ENCODE data around the gene ANAPC4. TPM values are rescaled to one million over a fixed set of nuclear protein-coding genes. Genes with fewer than 3 reads are reported as not detected.

Gene ANAPC4
- total RNA-seq, 1 donor from 2014 or later, result 17.7 TPM

DNA sequence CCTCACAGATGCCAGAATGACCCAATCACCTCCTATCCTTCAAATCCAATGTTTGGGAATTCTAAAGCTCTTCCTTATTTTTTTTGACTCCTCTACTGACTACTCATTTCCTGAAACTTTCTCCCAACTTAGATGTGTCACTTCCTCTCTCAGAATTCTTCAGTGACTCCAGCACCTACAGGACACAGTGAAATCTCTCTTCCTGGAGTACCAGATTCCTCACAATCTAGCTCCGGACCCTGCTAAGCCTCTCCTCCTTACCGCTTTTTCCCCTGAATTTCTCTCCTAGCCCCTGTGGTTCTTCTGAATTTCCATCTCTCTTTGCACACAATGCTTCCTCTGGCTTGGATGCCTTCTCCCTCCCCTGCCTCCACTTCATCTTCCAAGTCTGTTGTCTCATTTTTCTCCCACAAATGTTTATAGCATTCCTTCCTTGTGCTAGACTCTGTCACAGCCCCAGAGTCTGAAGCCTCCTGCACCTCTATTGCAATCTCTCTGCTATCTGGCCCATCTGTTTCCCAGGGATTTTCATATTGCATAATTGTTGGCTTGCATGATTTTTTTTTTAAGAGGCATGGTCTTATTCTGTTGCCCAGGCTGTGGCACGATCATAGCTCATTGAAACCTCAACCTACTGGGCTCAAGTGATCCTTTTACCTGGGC, 80.1 kb downstream of the ANAPC4 start:
- Mint-ChIP-seq H3K27me3 (ENCODE audit: low read depth) (no peaks in the 10 kb centered on the region), H3K27ac (ENCODE audit: unreplicated experiment) (peak overlapping the region; percentile 37)

DNA sequence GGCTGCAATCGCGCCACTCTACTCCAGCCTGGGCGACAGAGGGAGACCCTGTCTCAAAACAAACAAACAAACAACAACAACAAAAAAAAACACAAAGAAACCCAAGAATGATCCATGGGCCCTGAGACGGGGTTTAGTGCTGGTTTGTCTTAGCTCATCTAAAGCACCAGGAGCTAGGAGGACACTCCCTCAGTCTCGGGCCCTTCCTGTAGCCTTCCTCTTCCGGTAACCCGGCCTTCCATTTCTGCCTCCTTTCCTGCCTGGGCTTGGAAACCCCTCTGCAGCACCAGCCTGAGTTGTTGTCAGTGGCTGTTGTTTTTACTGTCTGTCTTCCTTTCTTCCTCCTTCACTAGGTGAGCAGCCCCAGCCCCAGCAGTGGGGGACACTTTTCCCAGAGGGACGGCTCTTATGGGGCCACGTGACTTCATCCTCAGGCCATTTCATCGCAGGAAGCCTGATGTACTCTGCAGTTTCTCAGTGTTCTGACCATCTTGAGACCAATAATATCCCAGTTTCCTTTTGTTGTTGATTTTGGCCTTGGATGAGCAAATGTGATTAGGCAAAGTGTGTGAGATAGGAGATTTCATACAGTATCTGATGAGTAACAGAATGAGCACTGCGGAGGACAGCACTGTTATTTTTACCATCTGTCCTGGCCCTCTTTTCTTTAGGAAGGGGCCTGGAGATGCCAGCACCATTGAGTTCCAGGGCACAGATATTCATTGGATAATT, 90.1 kb downstream of the ANAPC4 start:
- Mint-ChIP-seq H3K4me3 (ENCODE audit: unreplicated experiment) (no peak overlapping the region), H3K9me3 (ENCODE audit: low read depth) (peaks cover 10% of the 10 kb centered on the region), H3K4me1 (ENCODE audit: low read depth) (peaks cover 6% of the 10 kb centered on the region), H3K27me3 (ENCODE audit: low read depth) (no peaks in the 10 kb centered on the region), H3K36me3 (ENCODE audit: low read depth) (peaks cover 2% of the 10 kb centered on the region), H3K27ac (ENCODE audit: unreplicated experiment) (no peak overlapping the region)
- no peak for DNase-seq (ENCODE audit: low spot score)
- TF ChIP-seq, protein P1, sequence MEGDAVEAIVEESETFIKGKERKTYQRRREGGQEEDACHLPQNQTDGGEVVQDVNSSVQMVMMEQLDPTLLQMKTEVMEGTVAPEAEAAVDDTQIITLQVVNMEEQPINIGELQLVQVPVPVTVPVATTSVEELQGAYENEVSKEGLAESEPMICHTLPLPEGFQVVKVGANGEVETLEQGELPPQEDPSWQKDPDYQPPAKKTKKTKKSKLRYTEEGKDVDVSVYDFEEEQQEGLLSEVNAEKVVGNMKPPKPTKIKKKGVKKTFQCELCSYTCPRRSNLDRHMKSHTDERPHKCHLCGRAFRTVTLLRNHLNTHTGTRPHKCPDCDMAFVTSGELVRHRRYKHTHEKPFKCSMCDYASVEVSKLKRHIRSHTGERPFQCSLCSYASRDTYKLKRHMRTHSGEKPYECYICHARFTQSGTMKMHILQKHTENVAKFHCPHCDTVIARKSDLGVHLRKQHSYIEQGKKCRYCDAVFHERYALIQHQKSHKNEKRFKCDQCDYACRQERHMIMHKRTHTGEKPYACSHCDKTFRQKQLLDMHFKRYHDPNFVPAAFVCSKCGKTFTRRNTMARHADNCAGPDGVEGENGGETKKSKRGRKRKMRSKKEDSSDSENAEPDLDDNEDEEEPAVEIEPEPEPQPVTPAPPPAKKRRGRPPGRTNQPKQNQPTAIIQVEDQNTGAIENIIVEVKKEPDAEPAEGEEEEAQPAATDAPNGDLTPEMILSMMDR (IDR thresholded peaks at IDR 0.05), result no peak

More for the DNA sequence above, 80.1 kb downstream of the ANAPC4 start:
- Mint-ChIP-seq H3K4me3 (ENCODE audit: unreplicated experiment) (no peak overlapping the region), H3K36me3 (ENCODE audit: low read depth) (peaks cover 2% of the 10 kb centered on the region), H3K9me3 (ENCODE audit: low read depth) (no peaks in the 10 kb centered on the region), H3K4me1 (ENCODE audit: low read depth) (peaks cover 8% of the 10 kb centered on the region)
- DNase-seq (ENCODE audit: low spot score), result no peak
- TF ChIP-seq, protein P1 (IDR thresholded peaks at IDR 0.05), result no peak

DNA sequence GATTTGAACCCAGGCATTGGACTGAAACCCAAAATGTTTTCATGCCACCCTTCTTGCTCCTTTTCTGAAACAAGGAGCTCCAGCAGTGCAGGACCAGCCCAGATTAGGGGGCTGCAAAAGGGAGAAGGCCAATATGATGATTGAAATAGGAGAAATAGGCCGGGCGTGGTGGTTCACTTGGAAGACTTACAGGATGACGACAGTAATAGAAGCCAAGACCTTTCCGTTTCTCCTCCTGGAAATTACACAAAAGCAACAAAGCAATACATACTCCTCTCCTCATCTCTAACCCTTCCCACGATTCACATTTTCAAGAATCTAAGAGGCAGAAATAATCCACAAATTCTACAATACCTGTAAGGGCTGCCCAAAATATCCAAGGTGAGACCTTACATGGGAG, 90.8 kb downstream of the ANAPC4 start:
- TF ChIP-seq, protein P1 (IDR thresholded peaks at IDR 0.05), result no peak
- no peak for DNase-seq (ENCODE audit: low spot score)
- no peaks in the 10 kb centered on the region for H3K27me3 Mint-ChIP-seq (ENCODE audit: low read depth)
- peaks cover 6% of the 10 kb centered on the region for H3K4me1 Mint-ChIP-seq (ENCODE audit: low read depth)
- peaks cover 10% of the 10 kb centered on the region for H3K9me3 Mint-ChIP-seq (ENCODE audit: low read depth)
- no peak overlapping the region for H3K4me3 Mint-ChIP-seq (ENCODE audit: unreplicated experiment)
- H3K27ac Mint-ChIP-seq (ENCODE audit: unreplicated experiment), result no peak overlapping the region
- H3K36me3 Mint-ChIP-seq (ENCODE audit: low read depth), result peaks cover 2% of the 10 kb centered on the region

Other genes starting within 250 kb of the ANAPC4 start
- 5.4 to 7.8 TPM (median 6.1 TPM) in 3 replicates for gene SEPSECS, start 216.8 kb upstream of the ANAPC4 start, total RNA-seq
- 13.8 to 18.9 TPM (median 15.5 TPM) in 3 replicates for gene PI4K2B, start 143.2 kb upstream of the ANAPC4 start, total RNA-seq
- gene ZCCHC4, start 64.5 kb upstream of the ANAPC4 start, total RNA-seq, result 6.0 to 8.6 TPM (median 7.0 TPM) in 3 replicates